T-cell (primary cell): ENCODE results near the gene ACOT11. TPM values are rescaled to one million over a fixed set of nuclear protein-coding genes. Genes with fewer than 3 reads are reported as not detected.
"Not testable (repeated sequence)": the region's sequence is repeated elsewhere in the genome, so short reads cannot be mapped to it uniquely, and the experiment has no call there.

Experiments
- ATAC-seq, 4 experiments: fragments of 200-7000 bp in 3 of 4; fragments of 150-1000 bp in 1 of 4; cut with Tn5 transposase; replicated peaks in 1 of 4; 1 replicate in 3 of 4; 2 replicates in 1 of 4; pipeline ENCODE4 v1.10.0; 2021; ENCODE audit warnings: moderate library complexity in 3 of 4, mild to moderate bottlenecking in 2 of 4, moderate number of reproducible peaks in 1 of 4
- CTCF ChIA-PET, 2 donors: fragments of 300-600 bp; sonication (Branson Sonifier 250); formaldehyde crosslinking; loops; one replicate each; lab custom pipeline; 2022; ENCODE audit warnings: antibody characterized with exemption in 2 of 2; lab: Charles Lee
- POLR2A ChIA-PET, 2 donors: fragments of 300-600 bp; sonication (Branson Sonifier 250); formaldehyde crosslinking; loops; one replicate each; lab custom pipeline; 2022; ENCODE audit warnings: antibody characterized with exemption in 2 of 2; lab: Charles Lee
- DNase-seq, 35 experiments: peaks; one replicate each; pipeline versions ENCODE4 v3.0.0 to v3.0.0-alpha.2; 2013 to 2023
- H3K27ac ChIP-seq: one replicate; pipeline ENCODE4 v1.5.1; 2013; ENCODE audit warnings: low read length
- H3K27me3 ChIP-seq, 2 experiments: replicated peaks in 1 of 2; 1 replicate in 1 of 2; 2 replicates in 1 of 2; pipeline versions ENCODE4 v1.6.1 to v1.7.0; 2013; ENCODE audit warnings: low read length in 1 of 2, mixed read lengths in 1 of 2; ENCODE audit not compliant: control insufficient read depth in 2 of 2, insufficient read depth in 2 of 2; ENCODE audit errors: extremely low read depth in 1 of 2
- H3K36me3 ChIP-seq, 2 donors: 1 replicate in 1 of 2; 2 replicates in 1 of 2; pipeline versions ENCODE4 v1.6.1 to v1.7.0; 2013; ENCODE audit warnings: low read length in 1 of 2; ENCODE audit not compliant: control insufficient read depth in 2 of 2, insufficient read depth in 1 of 2; ENCODE audit errors: extremely low read depth in 1 of 2
- H3K4me1 ChIP-seq, 2 experiments: 1 replicate in 1 of 2; 2 replicates in 1 of 2; pipeline versions ENCODE4 v1.6.1 to v1.7.0; 2013; ENCODE audit warnings: low read length in 2 of 2, mixed read lengths in 1 of 2; ENCODE audit not compliant: insufficient read depth in 2 of 2, control insufficient read depth in 1 of 2; ENCODE audit errors: extremely low read depth in 1 of 2
- H3K4me3 ChIP-seq, 2 donors: 1 replicate in 1 of 2; 2 replicates in 1 of 2; pipeline versions ENCODE4 v1.5.1 to v1.7.0; 2013; ENCODE audit warnings: mild to moderate bottlenecking in 2 of 2, low read length in 1 of 2, moderate library complexity in 1 of 2; ENCODE audit not compliant: control insufficient read depth in 1 of 2; ENCODE audit errors: extremely low read depth in 1 of 2
- H3K9me3 ChIP-seq: 2 replicates; pipeline ENCODE4 v1.7.0; 2013
- H3K27ac Mint-ChIP-seq, 2 donors: one replicate each; pipeline ENCODE4 v1.8.0; 2020 to 2021; ENCODE audit warnings: mild to moderate bottlenecking in 2 of 2, mixed read lengths in 2 of 2
- H3K27me3 Mint-ChIP-seq, 2 donors: one replicate each; pipeline ENCODE4 v1.8.0; 2021 to 2022; ENCODE audit warnings: mixed read lengths in 2 of 2
- H3K36me3 Mint-ChIP-seq: one replicate; pipeline ENCODE4 v1.8.0; 2021; ENCODE audit warnings: mixed read lengths
- H3K4me1 Mint-ChIP-seq, 3 donors: one replicate each; pipeline ENCODE4 v1.8.0; 2020 to 2022; ENCODE audit warnings: mixed read lengths in 3 of 3, mild to moderate bottlenecking in 1 of 3
- H3K4me3 Mint-ChIP-seq, 3 donors: one replicate each; pipeline ENCODE4 v1.8.0; 2020 to 2022; ENCODE audit warnings: mild to moderate bottlenecking in 3 of 3, mixed read lengths in 3 of 3, moderate library complexity in 3 of 3
- H3K9me3 Mint-ChIP-seq, 3 donors: one replicate each; pipeline ENCODE4 v1.8.0; 2020 to 2022; ENCODE audit warnings: mixed read lengths in 3 of 3
- WGBS: methylation state at CpG from one replicate; pipeline ENCODE4 v1.1.5; 2013; ENCODE audit warnings: missing lambda C conversion rate; ENCODE audit not compliant: insufficient coverage; 5-methylcytosine and 5-hydroxymethylcytosine counted together
- total RNA-seq, 35 experiments: library from RNA in 6 of 35; stranded (reverse) in 6 of 35; fragments of 120-200 nt in 1 of 35; gene quantifications; one replicate each; pipeline versions ENCODE4 v1.2.1 to v1.2.4 and lab custom pipeline; 2013 to 2026

The ACOT11 gene
- total RNA-seq, 5 donors from 2014 or later (not counting 1 experiment from before 2014, with no cell fraction given), result 0.60 to 1.4 (median 0.93) TPM

- H3K9me3 ChIP-seq, result no peaks in the 10 kb centered on the region
- no peak overlapping the region for H3K27ac ChIP-seq
- peaks cover 0 to 6% of the 10 kb centered on the region in 2 experiments for H3K27me3 ChIP-seq
- no peak for DNase-seq
- ChIA-PET POLR2A (no interaction called here), CTCF (no interaction called here)
- Mint-ChIP-seq H3K27ac (no peak overlapping the region), H3K4me3 (no peak overlapping the region), H3K36me3 (no peaks in the 10 kb centered on the region), H3K9me3 (peaks cover 0 to 4% (median 0%) of the 10 kb centered on the region in 3 donors), H3K4me1 (no peaks in the 10 kb centered on the region), H3K27me3 (peaks cover 0 to 5% of the 10 kb centered on the region in 2 donors)
- ATAC-seq, result no peak
- H3K4me3 ChIP-seq, result no peak overlapping the region
- H3K4me1 ChIP-seq, result no peaks in the 10 kb centered on the region
- 71% methylated on average over 1 of the region's 1 CpG for WGBS
- no peaks in the 10 kb centered on the region for H3K36me3 ChIP-seq
These were observed 19.4 kb upstream of the ACOT11 start for GRCh38 chr1:54528613-54529012.

GRCh38 chr1:54532033-54532432 lies 16.0 kb upstream of the ACOT11 start:
- H3K4me3 Mint-ChIP-seq, result no peak overlapping the region
- peaks cover 0 to 5% of the 10 kb centered on the region in 2 donors for H3K27me3 Mint-ChIP-seq
- Histone ChIP-seq H3K4me3 (no peak overlapping the region), H3K4me1 (no peaks in the 10 kb centered on the region), H3K36me3 (no peaks in the 10 kb centered on the region), H3K9me3 (no peaks in the 10 kb centered on the region), H3K27me3 (peaks cover 0 to 9% of the 10 kb centered on the region in 2 experiments), H3K27ac (no peak overlapping the region)
- CTCF ChIA-PET, result no interaction called here
- WGBS, result no CpG with 5 or more reads among the region's 2 CpGs
- H3K27ac Mint-ChIP-seq, result no peak overlapping the region
- no peak for DNase-seq
- no peaks in the 10 kb centered on the region for H3K9me3 Mint-ChIP-seq
- no peak for ATAC-seq
- POLR2A ChIA-PET, result no interaction called here
- no peaks in the 10 kb centered on the region for H3K36me3 Mint-ChIP-seq
- no peaks in the 10 kb centered on the region for H3K4me1 Mint-ChIP-seq

- H3K9me3 ChIP-seq, result not testable (repeated sequence)
- WGBS, result 89% methylated on average over 3 of the region's 4 CpGs
- H3K27me3 ChIP-seq, result peaks cover 0 to 11% of the 10 kb centered on the region in 2 experiments
These were observed 11.4 kb upstream of the ACOT11 start for GRCh38 chr1:54536656-54537055.

GRCh38 chr1:54537611-54538010 lies 10.4 kb upstream of the ACOT11 start:
- no peak for ATAC-seq
- CTCF ChIA-PET, result no interaction called here
- no peaks in the 10 kb centered on the region for H3K36me3 Mint-ChIP-seq

More at GRCh38 chr1:54536656-54537055, 11.4 kb upstream of the ACOT11 start:
- H3K9me3 Mint-ChIP-seq, DNase-seq, POLR2A ChIA-PET, CTCF ChIA-PET, H3K36me3 ChIP-seq, H3K4me3 Mint-ChIP-seq, H3K27me3 Mint-ChIP-seq, ATAC-seq, H3K4me1 Mint-ChIP-seq, H3K27ac Mint-ChIP-seq, H3K4me3 ChIP-seq, H3K4me1 ChIP-seq, H3K36me3 Mint-ChIP-seq, H3K27ac ChIP-seq: not testable (repeated sequence)

GRCh38 chr1:54538538-54538937 lies 9.5 kb upstream of the ACOT11 start:
- Histone ChIP-seq H3K4me1 (peaks cover 6 to 15% of the 10 kb centered on the region in 2 experiments), H3K27me3 (peaks cover 0 to 17% of the 10 kb centered on the region in 2 experiments), H3K27ac (no peak overlapping the region), H3K36me3 (no peaks in the 10 kb centered on the region), H3K9me3 (no peaks in the 10 kb centered on the region), H3K4me3 (no peak overlapping the region)
- ChIA-PET CTCF (no interaction called here), POLR2A (no interaction called here)
- DNase-seq, result no peak
- ATAC-seq, result no peak
- 94% methylated on average over 3 of the region's 8 CpGs for WGBS
- H3K27me3 Mint-ChIP-seq, result peaks cover 1 to 5% of the 10 kb centered on the region in 2 donors
- H3K4me1 Mint-ChIP-seq, result peaks cover 14 to 20% (median 18%) of the 10 kb centered on the region in 3 donors
- no peak overlapping the region for H3K27ac Mint-ChIP-seq
- H3K4me3 Mint-ChIP-seq, result no peak overlapping the region
- no peaks in the 10 kb centered on the region for H3K9me3 Mint-ChIP-seq
- H3K36me3 Mint-ChIP-seq, result no peaks in the 10 kb centered on the region

More at GRCh38 chr1:54537611-54538010, 10.4 kb upstream of the ACOT11 start:
- Histone ChIP-seq H3K4me3 (no peak overlapping the region), H3K4me1 (peaks cover 3 to 11% of the 10 kb centered on the region in 2 experiments), H3K27ac (no peak overlapping the region), H3K27me3 (peaks cover 0 to 14% of the 10 kb centered on the region in 2 experiments), H3K9me3 (no peaks in the 10 kb centered on the region), H3K36me3 (no peaks in the 10 kb centered on the region)
- Mint-ChIP-seq H3K27ac (no peak overlapping the region), H3K27me3 (peaks cover 0 to 5% of the 10 kb centered on the region in 2 donors), H3K4me3 (no peak overlapping the region), H3K9me3 (no peaks in the 10 kb centered on the region), H3K4me1 (peaks cover 7 to 14% (median 10%) of the 10 kb centered on the region in 3 donors)
- 67% methylated on average over 1 of the region's 4 CpGs for WGBS
- DNase-seq, result no peak
- POLR2A ChIA-PET, result interaction anchor here in 1 of 2 donors (0.7 kb wide), 1 partner anchor 8 kb away, joined by 4 read pairs; no protein-coding TSS in a partner anchor

- Histone ChIP-seq H3K4me1 (peaks cover 6 to 15% of the 10 kb centered on the region in 2 experiments), H3K36me3 (no peaks in the 10 kb centered on the region), H3K4me3 (no peak overlapping the region), H3K27me3 (peaks cover 0 to 14% of the 10 kb centered on the region in 2 experiments), H3K9me3 (no peaks in the 10 kb centered on the region), H3K27ac (no peak overlapping the region)
- DNase-seq, result no peak
- Mint-ChIP-seq H3K9me3 (no peaks in the 10 kb centered on the region), H3K4me1 (peaks cover 14 to 20% (median 18%) of the 10 kb centered on the region in 3 donors), H3K27me3 (peaks cover 1 to 5% of the 10 kb centered on the region in 2 donors), H3K4me3 (peak overlapping the region in 2 of 3 donors; percentile 42 to 80), H3K36me3 (no peaks in the 10 kb centered on the region), H3K27ac (no peak overlapping the region)
- ChIA-PET CTCF (no interaction called here), POLR2A (no interaction called here)
- no peak for ATAC-seq
- WGBS, result 95% methylated on average over 7 of the region's 10 CpGs
These were observed 7.3 kb upstream of the ACOT11 start for GRCh38 chr1:54540582-54541295.
